Natural killer cell (primary cell): ENCODE results near the gene COX8A. TPM values are rescaled to one million over a fixed set of nuclear protein-coding genes. Genes with fewer than 3 reads are reported as not detected.

Experiments
- ATAC-seq, 3 donors: fragments of 150-1000 bp in 2 of 3; fragments of 200-7000 bp in 1 of 3; cut with Tn5 transposase; 1 replicate in 1 of 3; 2 replicates in 2 of 3; pipeline ENCODE4 v1.10.0; 2021; ENCODE audit warnings: mild to moderate bottlenecking in 2 of 3, moderate library complexity in 2 of 3
- DNase-seq, 2 donors: peaks; one replicate each; pipeline versions ENCODE4 v3.0.0 to v3.0.0-alpha.2; 2013 to 2021; ENCODE audit warnings: mixed read lengths in 1 of 2
- H3K27ac ChIP-seq: one replicate; pipeline ENCODE4 v1.5.1; 2013; ENCODE audit warnings: mild to moderate bottlenecking, low read length
- H3K27me3 ChIP-seq: one replicate; pipeline ENCODE4 v1.6.1; 2013; ENCODE audit warnings: low read length; ENCODE audit not compliant: control insufficient read depth, insufficient read depth
- H3K36me3 ChIP-seq: one replicate; pipeline ENCODE4 v1.6.1; 2013; ENCODE audit warnings: low read length; ENCODE audit not compliant: control insufficient read depth, insufficient read depth
- H3K4me1 ChIP-seq: one replicate; pipeline ENCODE4 v1.6.1; 2013; ENCODE audit warnings: low read length; ENCODE audit not compliant: control insufficient read depth, insufficient read depth
- H3K4me3 ChIP-seq: one replicate; pipeline ENCODE4 v1.5.1; 2013; ENCODE audit warnings: low read length
- H3K9me3 ChIP-seq: one replicate; pipeline ENCODE4 v1.6.1; 2013; ENCODE audit warnings: low read length; ENCODE audit not compliant: control insufficient read depth, insufficient read depth
- H3K27ac Mint-ChIP-seq, 2 donors: one replicate each; pipeline ENCODE4 v1.8.0; 2022; ENCODE audit warnings: mild to moderate bottlenecking in 2 of 2, mixed read lengths in 2 of 2, moderate library complexity in 1 of 2
- H3K27me3 Mint-ChIP-seq, 2 donors: one replicate each; pipeline ENCODE4 v1.8.0; 2022; ENCODE audit warnings: low read depth in 2 of 2, mixed read lengths in 2 of 2
- H3K36me3 Mint-ChIP-seq: one replicate; pipeline ENCODE4 v1.8.0; 2022; ENCODE audit warnings: mixed read lengths
- H3K4me1 Mint-ChIP-seq, 2 donors: one replicate each; pipeline ENCODE4 v1.8.0; 2022; ENCODE audit warnings: mixed read lengths in 2 of 2
- H3K4me3 Mint-ChIP-seq: one replicate; pipeline ENCODE4 v1.8.0; 2022; ENCODE audit warnings: mild to moderate bottlenecking, moderate library complexity, mixed read lengths
- H3K9me3 Mint-ChIP-seq, 2 donors: one replicate each; pipeline ENCODE4 v1.8.0; 2022; ENCODE audit warnings: mixed read lengths in 2 of 2
- CTCF ChIP-seq: fragments of 200-600 bp; IDR thresholded peaks from one replicate; pipeline ENCODE4 v1.8.0; 2022; ENCODE audit warnings: antibody characterized with exemption
- WGBS: methylation state at CpG from one replicate; pipeline ENCODE4 v1.1.7; 2013; ENCODE audit warnings: missing lambda C conversion rate; ENCODE audit not compliant: insufficient coverage; 5-methylcytosine and 5-hydroxymethylcytosine counted together
- intact Hi-C: fragments of 100-400 bp; cut with micrococcal nuclease; formaldehyde crosslinking; loops from one replicate; pipeline ENCODE4 v1.14.2; 2022
- total RNA-seq, 4 donors: library from RNA; stranded (reverse); fragments of 120-200 nt in 1 of 4; gene quantifications; one replicate each; pipeline versions ENCODE4 v1.2.3 to v1.2.4, GENCODE V29; 2013 to 2022

Gene COX8A
- total RNA-seq, 3 donors from 2014 or later (not counting 1 experiment from before 2014, with no cell fraction given) = 143 to 166 (median 145) TPM

DNA sequence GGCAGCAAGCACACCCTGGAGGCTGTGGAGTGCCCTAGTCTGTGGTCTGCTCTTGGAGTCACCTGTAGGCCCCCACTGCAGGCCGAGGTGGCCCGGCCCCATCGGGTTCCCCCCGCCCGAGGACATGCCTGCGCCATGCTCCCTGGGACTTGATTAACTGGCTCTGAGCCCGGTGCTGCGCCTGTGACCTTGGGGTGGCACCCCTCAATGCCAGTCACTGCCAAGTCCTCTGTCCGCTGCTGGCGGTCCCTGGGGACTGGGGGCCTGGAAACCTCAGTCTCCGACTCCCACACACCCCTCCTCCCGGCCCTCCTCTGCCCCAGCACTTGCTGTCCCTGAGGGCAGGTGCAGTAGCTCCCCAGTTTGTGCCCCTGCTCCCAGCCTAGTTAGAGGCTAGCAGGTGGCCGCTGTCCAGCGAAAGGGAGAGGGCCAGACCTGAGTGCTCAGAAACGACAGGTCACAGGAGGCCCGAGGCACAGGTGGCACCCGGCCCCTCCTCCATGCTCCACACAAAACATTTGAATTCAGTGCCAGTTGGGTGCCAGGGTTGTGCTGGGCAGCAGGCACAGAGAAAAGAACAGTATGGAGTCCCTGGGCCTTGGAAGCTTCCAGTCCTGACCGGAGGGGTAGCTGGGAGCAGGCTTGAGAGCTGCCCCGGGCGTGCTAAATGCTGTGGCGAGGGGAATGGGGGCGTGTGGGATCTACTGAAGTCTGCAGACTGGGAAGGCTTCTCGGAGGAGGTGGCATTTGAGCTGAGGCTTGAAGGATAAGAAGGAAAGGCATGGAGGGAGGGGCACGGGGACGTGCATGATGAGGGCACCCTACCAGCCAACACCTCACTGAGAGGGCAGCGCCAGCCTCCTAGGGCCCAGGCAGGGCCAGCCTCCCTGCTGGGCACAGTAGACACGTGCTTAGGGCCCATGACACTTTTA lies 45.0 kb downstream of the COX8A start:
- ATAC-seq (no peak), DNase-seq (no peak)
- Histone ChIP-seq H3K4me3 (no peak overlapping the region), H3K4me1 (no peaks in the 10 kb centered on the region), H3K36me3 (no peaks in the 10 kb centered on the region), H3K9me3 (no peaks in the 10 kb centered on the region), H3K27ac (no peak overlapping the region), H3K27me3 (no peaks in the 10 kb centered on the region)
- H3K9me3 Mint-ChIP-seq = no peaks in the 10 kb centered on the region
- no peaks in the 10 kb centered on the region for H3K4me1 Mint-ChIP-seq
- no peak for TF ChIP-seq CTCF
- intact Hi-C loops = no loop called here
- H3K4me3 Mint-ChIP-seq = no peak overlapping the region
- 88% methylated on average over 27 of the region's 27 CpGs for WGBS
- H3K27ac Mint-ChIP-seq = no peak overlapping the region
- no peaks in the 10 kb centered on the region for H3K27me3 Mint-ChIP-seq
- no peaks in the 10 kb centered on the region for H3K36me3 Mint-ChIP-seq

GRCh38 chr11:64020976-64021756 lies 46.7 kb downstream of the COX8A start:
- no peaks in the 10 kb centered on the region for H3K36me3 ChIP-seq
- H3K36me3 Mint-ChIP-seq = no peaks in the 10 kb centered on the region
- ATAC-seq (no peak), DNase-seq (no peak)
- no peak overlapping the region for H3K4me3 Mint-ChIP-seq
- H3K27me3 Mint-ChIP-seq = no peaks in the 10 kb centered on the region
- H3K9me3 ChIP-seq = no peaks in the 10 kb centered on the region
- no peaks in the 10 kb centered on the region for H3K4me1 Mint-ChIP-seq
- intact Hi-C loops = no loop called here
- H3K4me1 ChIP-seq = no peaks in the 10 kb centered on the region
- H3K9me3 Mint-ChIP-seq = no peaks in the 10 kb centered on the region
- H3K27me3 ChIP-seq = no peaks in the 10 kb centered on the region
- no peak overlapping the region for H3K27ac Mint-ChIP-seq
- no peak overlapping the region for H3K4me3 ChIP-seq
- H3K27ac ChIP-seq = no peak overlapping the region
- TF ChIP-seq CTCF = no peak
- 84% methylated on average over 22 of the region's 22 CpGs for whole genome bisulfite sequencing

GRCh38 chr11:64021757-64022093 lies 47.3 kb downstream of the COX8A start:
- TF ChIP-seq CTCF = no peak
- H3K27ac Mint-ChIP-seq = no peak overlapping the region

More at GRCh38 chr11:64021757-64022093, 47.3 kb downstream of the COX8A start:
- Mint-ChIP-seq H3K4me3 (no peak overlapping the region), H3K27me3 (peaks cover 2 to 3% of the 10 kb centered on the region in 2 donors), H3K9me3 (no peaks in the 10 kb centered on the region), H3K4me1 (no peaks in the 10 kb centered on the region), H3K36me3 (no peaks in the 10 kb centered on the region)
- Histone ChIP-seq H3K27me3 (no peaks in the 10 kb centered on the region), H3K9me3 (no peaks in the 10 kb centered on the region), H3K4me3 (no peak overlapping the region), H3K36me3 (no peaks in the 10 kb centered on the region), H3K4me1 (no peaks in the 10 kb centered on the region), H3K27ac (no peak overlapping the region)
- WGBS = 70% methylated on average over 6 of the region's 10 CpGs
- intact Hi-C loops = no loop called here
- ATAC-seq (no peak), DNase-seq (no peak)
